Upper lobe of left lung (tissue), 4 donors: ENCODE data around the gene ZNF124.

ENCODE experiments used
- CTCF ChIP-seq, 6 experiments: fragments of 450-650 bp in 4 of 6; fragments of 200-600 bp in 2 of 6; sonication (generic) in 2 of 6; IDR thresholded peaks; one replicate each; pipeline ENCODE4 v1.5.1; 2016 to 2019; ENCODE audit warnings: antibody characterized with exemption in 6 of 6
- POLR2A ChIP-seq, 4 donors: fragments of 450-650 bp; IDR thresholded peaks; one replicate each; pipeline ENCODE4 v1.5.1; 2016 to 2017; ENCODE audit warnings: antibody characterized with exemption in 4 of 4, mild to moderate bottlenecking in 2 of 4

- TF ChIP-seq CTCF (IDR thresholded peaks at IDR 0.05) (no peak), POLR2A (IDR thresholded peaks at IDR 0.05) (no peak)
Observed at GRCh38 chr1:247111259-247111699, 60.5 kb downstream of the ZNF124 start.
